SU-DHL-6 (cell line): Measurements from ENCODE around the gene RFX1.

Experiments
- H2AFZ ChIP-seq: fragments of 200-600 bp; sonication (generic); 2 replicates; pipeline ENCODE4 v1.6.1; 2014; ENCODE audit warnings: low read depth, mild to moderate bottlenecking, moderate library complexity, mixed read lengths, antibody characterized with exemption, low read length; ENCODE audit not compliant: severe bottlenecking
- H3F3A ChIP-seq: fragments of 200-600 bp; shearing (Covaris generic); 2 replicates; pipeline ENCODE4 v1.6.0; 2016; ENCODE audit warnings: antibody characterized with exemption, mild to moderate bottlenecking; ENCODE audit not compliant: insufficient read depth
- H3K27ac ChIP-seq: fragments of 200-600 bp; sonication (generic); 2 replicates; pipeline ENCODE4 v1.5.1; 2016; ENCODE audit warnings: low read depth, mild to moderate bottlenecking, low read length, moderate library complexity, mixed read lengths
- H3K27me3 ChIP-seq: fragments of 200-600 bp; sonication (generic), shearing (Covaris generic); 2 replicates; pipeline ENCODE4 v1.6.0; 2014; ENCODE audit warnings: mild to moderate bottlenecking, low read length
- H3K36me3 ChIP-seq: fragments of 200-600 bp; sonication (generic); 2 replicates; pipeline ENCODE4 v1.6.1; 2014; ENCODE audit warnings: mild to moderate bottlenecking, low read length, mixed read lengths
- H3K4me2 ChIP-seq: fragments of 300-600, 200-600 bp; shearing (Covaris generic), sonication (generic); 2 replicates; pipeline ENCODE4 v1.6.0; 2014; ENCODE audit warnings: low read length, low read depth, mild to moderate bottlenecking; ENCODE audit not compliant: poor library complexity, severe bottlenecking
- H3K4me3 ChIP-seq: fragments of 200-600 bp; sonication (generic); 2 replicates; pipeline ENCODE4 v1.5.1; 2014; ENCODE audit warnings: antibody characterized with exemption, low read length, mild to moderate bottlenecking, mixed read lengths; ENCODE audit not compliant: insufficient read depth, poor library complexity, severe bottlenecking
- H3K79me2 ChIP-seq: fragments of 200-600 bp; sonication (generic); 2 replicates; pipeline ENCODE4 v1.6.1; 2014; ENCODE audit warnings: mild to moderate bottlenecking, low read length, moderate library complexity; ENCODE audit not compliant: insufficient read depth
- H3K9ac ChIP-seq: fragments of 200-600 bp; sonication (generic); 2 replicates; pipeline ENCODE4 v1.7.0; 2014; ENCODE audit warnings: mild to moderate bottlenecking, low read length
- H3K9me2 ChIP-seq: fragments of 200-600 bp; sonication (generic); replicated peaks from 2 replicates; pipeline ENCODE4 v1.6.1; 2014; ENCODE audit warnings: low read length; ENCODE audit not compliant: insufficient read depth
- H3K9me3 ChIP-seq: fragments of 200-600 bp; sonication (generic); 2 replicates; pipeline ENCODE4 v1.6.1; 2014; ENCODE audit warnings: low read length, mixed read lengths; ENCODE audit not compliant: insufficient read depth
- H4K20me1 ChIP-seq: fragments of 200-600 bp; sonication (generic); 2 replicates; pipeline ENCODE4 v1.6.1; 2014; ENCODE audit warnings: low read depth, mild to moderate bottlenecking, antibody characterized with exemption, low read length, moderate library complexity, mixed read lengths
- CTCF ChIP-seq: fragments of 200-600 bp; sonication (generic); IDR thresholded peaks from one replicate; pipeline ENCODE4 v1.5.1; 2017; ENCODE audit warnings: antibody characterized with exemption, mild to moderate bottlenecking, low read length, moderate library complexity; ENCODE audit not compliant: insufficient read depth, poor library complexity, severe bottlenecking
- EZH2phosphoT487 ChIP-seq: fragments of 200-600 bp; sonication (generic), shearing (Covaris generic); conservative IDR thresholded peaks from 2 replicates; pipeline ENCODE4 v1.6.1; 2018; ENCODE audit warnings: mild to moderate bottlenecking, antibody characterized with exemption, low read length, moderate library complexity, mixed read lengths

Gene RFX1

GRCh38 chr19:14019100-14019499 is 13.0 kb upstream of the RFX1 start:
- no peak for TF ChIP-seq EZH2phosphoT487
- no peak for TF ChIP-seq CTCF
- H3K9ac ChIP-seq, result no peak overlapping the region
- H3K9me3 ChIP-seq, result no peaks in the 10 kb centered on the region
- no peaks in the 10 kb centered on the region for H3K36me3 ChIP-seq
- no peaks in the 10 kb centered on the region for H3K79me2 ChIP-seq
- H3K9me2 ChIP-seq, result no peaks in the 10 kb centered on the region
- peak overlapping the region; percentile 70 for H3K4me2 ChIP-seq
- peaks cover 24% of the 10 kb centered on the region; the same call in 1 of the 2 replicates for H3F3A ChIP-seq
- H3K27me3 ChIP-seq, result no peaks in the 10 kb centered on the region
- H3K4me3 ChIP-seq, result peak overlapping the region; percentile 8
- H4K20me1 ChIP-seq, result no peaks in the 10 kb centered on the region
- H2AFZ ChIP-seq, result no peak overlapping the region
- H3K27ac ChIP-seq, result peak overlapping the region; percentile 70

GRCh38 chr19:14015524-14016035 is 9.5 kb upstream of the RFX1 start:
- H3K4me3 ChIP-seq, result peak overlapping the region; percentile 23
- H3F3A ChIP-seq, result peaks cover 17% of the 10 kb centered on the region; the same call in 1 of the 2 replicates
- H2AFZ ChIP-seq, result no peak overlapping the region
- H3K9me2 ChIP-seq, result no peaks in the 10 kb centered on the region
- no peaks in the 10 kb centered on the region for H3K9me3 ChIP-seq
- H3K9ac ChIP-seq, result peak overlapping the region; percentile 1; the same call in 1 of the 2 replicates
- H3K36me3 ChIP-seq, result no peaks in the 10 kb centered on the region
- no peaks in the 10 kb centered on the region for H4K20me1 ChIP-seq
- TF ChIP-seq EZH2phosphoT487 (no peak), CTCF (no peak)
- peak overlapping the region; percentile 44; the same call in 1 of the 2 replicates for H3K27ac ChIP-seq
- peak overlapping the region; percentile 48 for H3K4me2 ChIP-seq
- no peaks in the 10 kb centered on the region for H3K27me3 ChIP-seq
- H3K79me2 ChIP-seq, result no peaks in the 10 kb centered on the region

- Histone ChIP-seq H4K20me1 (no peaks in the 10 kb centered on the region), H3K36me3 (no peaks in the 10 kb centered on the region), H3K27ac (no peak overlapping the region), H3K27me3 (no peaks in the 10 kb centered on the region), H3K9ac (no peak overlapping the region), H3K9me3 (no peaks in the 10 kb centered on the region), H3K4me3 (no peak overlapping the region), H3K79me2 (no peaks in the 10 kb centered on the region), H3K4me2 (no peak overlapping the region), H2AFZ (no peak overlapping the region), H3F3A (peaks cover 11% of the 10 kb centered on the region; the same call in 1 of the 2 replicates), H3K9me2 (no peaks in the 10 kb centered on the region)
- TF ChIP-seq CTCF, result no peak
- TF ChIP-seq EZH2phosphoT487, result no peak
Measured at GRCh38 chr19:14012378-14012915, 6.3 kb upstream of the RFX1 start.
